Measurements from ENCODE around the gene PIM2.

PIM2 gene

GRCh38 chrX:48914593-48915493 is 4.0 kb downstream of the PIM2 start:
- TF ChIP-seq CTCF (IDR thresholded peaks at IDR 0.05; ENCODE audit: low read depth, low read length, missing control alignments) = no peak
- in situ Hi-C loops (cut with HindIII; ENCODE audit: low sequenced_read_pairs) = no loop called here
- DNase-seq (ENCODE audit: low read depth) = no peak
- H3K4me3 ChIP-seq (ENCODE audit: low read depth, low read length) = no peak overlapping the region

- TF ChIP-seq CTCF (IDR thresholded peaks at IDR 0.05; ENCODE audit: low read depth, low read length, missing control alignments) = no peak
- DNase-seq (ENCODE audit: low read depth) = no peak
- in situ Hi-C loops (cut with HindIII; ENCODE audit: low sequenced_read_pairs) = no loop called here
- H3K4me3 ChIP-seq (ENCODE audit: low read depth, low read length) = no peak overlapping the region
Observed at GRCh38 chrX:48913605-48914366, 5.0 kb downstream of the PIM2 start.

GRCh38 chrX:48911412-48912182 is 7.2 kb downstream of the PIM2 start, which contains the start of gene SLC35A2:
TSS of gene SLC35A2 (minus strand) at chrX:48911646. CDS start at chrX:48911636, 10 bp downstream.
- no peak for TF ChIP-seq CTCF (IDR thresholded peaks at IDR 0.05; ENCODE audit: low read depth, low read length, missing control alignments)
- in situ Hi-C loops (cut with HindIII; ENCODE audit: low sequenced_read_pairs) = no loop called here
- H3K4me3 ChIP-seq (ENCODE audit: low read depth, low read length) = peak within 1 kb of the TSS; percentile 59
- DNase-seq (ENCODE audit: low read depth) = no peak

GRCh38 chrX:48910926-48911411 is 7.9 kb downstream of the PIM2 start:
- no peak for DNase-seq (ENCODE audit: low read depth)
- H3K4me3 ChIP-seq (ENCODE audit: low read depth, low read length) = peak overlapping the region; percentile 59
- in situ Hi-C loops (cut with HindIII; ENCODE audit: low sequenced_read_pairs) = no loop called here
- no peak for TF ChIP-seq CTCF (IDR thresholded peaks at IDR 0.05; ENCODE audit: low read depth, low read length, missing control alignments)

GRCh38 chrX:48909703-48910294 is 9.0 kb downstream of the PIM2 start:
- no peak for DNase-seq (ENCODE audit: low read depth)
- in situ Hi-C loops (cut with HindIII; ENCODE audit: low sequenced_read_pairs) = no loop called here
- H3K4me3 ChIP-seq (ENCODE audit: low read depth, low read length) = peak overlapping the region; percentile 59

More at GRCh38 chrX:48909703-48910294, 9.0 kb downstream of the PIM2 start:
- TF ChIP-seq CTCF (IDR thresholded peaks at IDR 0.05; ENCODE audit: low read depth, low read length, missing control alignments) = no peak
